NCI-H82 treated with DMSO at 0.1 percent for 48 hours (cell line): ENCODE data around the gene CBFA2T3.

Source experiments
- DNase-seq: peaks from one replicate; lab custom pipeline; 2025; ENCODE audit not compliant: unreplicated experiment; lab: John Stamatoyannopoulos, UW

Gene CBFA2T3

GRCh38 chr16:88865310-88865709 is 111.7 kb downstream of the CBFA2T3 start:
- no peak for DNase-seq

DNA sequence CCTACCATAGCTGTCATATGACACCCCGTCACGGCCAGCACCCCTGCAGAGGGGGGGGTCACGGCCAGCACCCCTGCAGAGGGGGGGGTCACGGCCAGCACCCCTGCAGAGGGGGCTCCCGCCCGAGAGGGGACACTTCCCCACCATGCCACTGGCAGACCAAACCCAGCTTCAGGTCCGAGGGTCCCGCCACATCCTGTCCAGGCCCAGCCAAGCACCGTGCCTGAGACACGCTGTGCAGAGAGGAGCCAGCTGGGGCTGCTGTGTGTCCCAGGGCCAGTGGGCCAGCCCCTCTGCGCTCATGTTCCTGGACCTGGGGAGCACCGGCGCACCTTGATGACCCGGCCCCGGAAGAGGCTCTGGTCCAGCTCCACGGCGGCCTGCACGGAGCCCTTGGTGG is 112.5 kb downstream of the CBFA2T3 start:
- DNase-seq: no peak

GRCh38 chr16:88864099-88864498 is 112.9 kb downstream of the CBFA2T3 start:
- no peak for DNase-seq

DNA sequence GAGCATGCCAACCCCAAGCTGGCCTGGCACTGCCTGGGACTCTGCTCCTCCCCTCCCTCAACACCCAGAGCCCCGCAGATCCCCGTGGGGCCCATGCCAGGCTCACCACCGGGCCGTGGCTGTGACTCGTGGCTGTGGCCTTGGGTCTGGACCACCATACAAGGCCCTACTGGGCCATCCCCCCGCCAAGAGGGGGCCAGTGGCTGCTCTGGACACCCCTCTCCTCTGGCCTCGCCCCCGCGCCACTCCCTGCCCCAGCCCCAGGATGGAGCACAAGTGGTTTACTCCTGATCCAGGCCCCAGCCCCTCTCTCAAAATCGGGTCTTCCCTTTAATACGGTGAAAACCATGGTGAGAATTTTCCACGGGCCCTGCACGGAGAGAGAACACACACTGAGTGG is 113.6 kb downstream of the CBFA2T3 start:
- DNase-seq: no peak

DNA sequence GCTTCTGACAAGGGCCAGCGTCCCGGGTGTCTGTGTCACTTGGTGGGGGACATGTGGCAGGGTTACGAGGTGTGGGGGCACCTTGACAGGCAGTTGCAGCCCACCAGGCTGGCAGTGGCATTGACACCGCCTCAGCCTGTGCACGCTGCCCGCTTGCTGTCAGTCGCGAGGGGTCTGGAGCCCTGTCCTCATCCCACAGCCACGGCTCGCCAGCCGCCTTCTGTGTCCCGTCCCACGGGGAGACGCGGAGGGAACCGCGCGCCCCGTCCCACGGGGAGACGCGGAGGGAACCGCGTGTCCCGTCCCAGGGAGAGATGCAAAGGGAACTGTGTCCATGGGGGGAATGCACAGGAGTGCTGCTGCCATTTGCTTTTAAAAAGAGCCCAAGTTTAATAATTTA is 114.0 kb downstream of the CBFA2T3 start:
- DNase-seq: no peak

GRCh38 chr16:88861359-88861758 is 115.6 kb downstream of the CBFA2T3 start:
- no peak for DNase-seq

GRCh38 chr16:88859381-88860091 is 117.5 kb downstream of the CBFA2T3 start:
- DNase-seq: no peak

DNA sequence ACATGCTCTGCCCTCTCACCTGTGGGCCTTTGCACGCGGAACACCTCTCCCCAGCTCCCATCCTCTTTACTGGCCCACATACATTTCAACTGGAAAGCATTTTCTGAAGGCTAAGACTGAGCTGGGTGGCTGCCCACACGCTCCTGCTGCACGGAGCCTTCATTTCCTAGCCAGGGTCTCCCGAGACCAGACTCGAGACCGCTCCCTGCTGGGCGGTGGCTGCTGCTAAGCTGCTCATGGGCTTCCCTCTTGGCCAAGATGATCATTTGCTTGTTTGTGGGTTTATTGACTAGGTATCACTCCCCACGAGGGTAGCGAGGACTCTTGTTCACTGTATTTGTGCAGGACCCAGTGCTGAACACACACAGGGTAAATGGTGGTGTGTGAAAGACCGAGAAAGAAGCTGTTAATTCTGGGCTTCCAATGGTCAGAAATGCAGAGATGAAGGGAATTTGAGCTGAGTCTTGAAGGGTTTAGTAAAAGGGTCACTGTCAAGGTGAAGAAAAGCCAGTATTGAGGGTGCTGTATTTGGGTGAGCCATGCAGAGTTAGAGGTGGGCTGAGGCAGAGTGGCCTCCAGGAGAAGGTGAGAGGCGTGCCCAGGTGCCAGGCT is 119.2 kb downstream of the CBFA2T3 start:
- DNase-seq: peak; percentile 35

GRCh38 chr16:88856828-88857727 is 119.9 kb downstream of the CBFA2T3 start, which contains the start of the genes GALNS and TRAPPC2L:
Gene GALNS (minus strand): TSS chr16:88856947. CDS start chr16:88856877, 70 bp downstream.
Gene TRAPPC2L (plus strand): TSS chr16:88857127. CDS start chr16:88857151, 24 bp downstream.
- peak; percentile 67 for DNase-seq

DNA sequence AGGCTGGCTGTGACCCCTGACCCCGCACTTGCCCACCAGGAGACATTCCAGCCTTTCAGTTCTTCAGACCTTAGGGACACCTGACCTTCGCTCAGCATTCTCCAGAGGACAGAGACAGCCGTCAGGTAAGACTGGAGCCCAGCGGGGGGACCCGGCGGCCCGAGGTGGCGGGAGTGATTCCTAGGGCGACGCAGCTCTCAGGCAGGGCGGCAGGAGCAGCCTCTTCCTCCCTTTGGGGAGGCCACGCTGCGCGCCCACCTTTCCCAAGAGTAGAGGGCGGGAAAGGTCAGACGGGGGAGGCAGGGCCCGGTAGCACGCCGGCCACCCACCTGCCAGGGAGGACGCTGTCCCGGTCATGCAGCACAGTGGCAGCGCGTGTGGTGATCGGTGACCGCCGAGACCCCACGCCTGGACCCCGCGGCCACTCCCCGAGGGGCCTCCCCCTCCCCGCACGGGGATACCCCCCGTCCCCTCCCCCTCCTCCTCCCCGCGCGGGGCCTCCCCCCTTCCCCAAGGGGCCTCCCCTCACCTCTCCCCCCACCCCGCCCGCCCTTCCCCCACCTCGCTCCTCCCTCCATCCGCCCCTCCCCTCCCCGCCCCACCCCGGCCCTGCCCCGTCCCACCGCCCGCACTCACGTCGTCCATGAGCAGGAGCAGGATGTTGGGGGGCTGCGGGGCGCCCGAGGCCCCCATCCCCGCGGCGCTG is 120.7 kb downstream of the CBFA2T3 start:
- DNase-seq: no peak

GRCh38 chr16:88855736-88856121 is 121.3 kb downstream of the CBFA2T3 start:
- no peak for DNase-seq

GRCh38 chr16:88855176-88855575 is 121.8 kb downstream of the CBFA2T3 start:
- no peak for DNase-seq

- no peak for DNase-seq
Measured at GRCh38 chr16:88854306-88855111, 122.5 kb downstream of the CBFA2T3 start.

GRCh38 chr16:88853325-88853941 is 123.6 kb downstream of the CBFA2T3 start:
- DNase-seq: no peak

DNA sequence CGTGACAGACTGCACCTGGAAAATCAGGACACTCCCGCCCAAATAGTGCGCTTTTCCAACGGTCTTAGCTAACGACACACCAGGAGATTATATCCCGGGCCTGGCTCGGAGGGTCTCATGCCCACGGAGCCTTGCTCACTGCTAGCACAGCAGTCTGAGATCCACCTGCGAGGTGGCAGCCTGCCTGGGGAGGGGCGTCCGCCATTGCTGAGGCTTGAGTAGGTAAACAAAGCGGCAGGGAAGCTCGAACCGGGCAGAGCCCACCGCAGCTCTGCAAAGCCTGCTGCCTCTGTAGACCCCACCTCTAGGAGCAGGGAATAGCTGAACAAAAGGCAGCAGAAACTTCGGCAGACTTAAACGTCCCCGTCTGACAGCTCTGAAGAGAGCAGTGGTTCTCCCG is 125.4 kb downstream of the CBFA2T3 start:
- DNase-seq: no peak

DNA sequence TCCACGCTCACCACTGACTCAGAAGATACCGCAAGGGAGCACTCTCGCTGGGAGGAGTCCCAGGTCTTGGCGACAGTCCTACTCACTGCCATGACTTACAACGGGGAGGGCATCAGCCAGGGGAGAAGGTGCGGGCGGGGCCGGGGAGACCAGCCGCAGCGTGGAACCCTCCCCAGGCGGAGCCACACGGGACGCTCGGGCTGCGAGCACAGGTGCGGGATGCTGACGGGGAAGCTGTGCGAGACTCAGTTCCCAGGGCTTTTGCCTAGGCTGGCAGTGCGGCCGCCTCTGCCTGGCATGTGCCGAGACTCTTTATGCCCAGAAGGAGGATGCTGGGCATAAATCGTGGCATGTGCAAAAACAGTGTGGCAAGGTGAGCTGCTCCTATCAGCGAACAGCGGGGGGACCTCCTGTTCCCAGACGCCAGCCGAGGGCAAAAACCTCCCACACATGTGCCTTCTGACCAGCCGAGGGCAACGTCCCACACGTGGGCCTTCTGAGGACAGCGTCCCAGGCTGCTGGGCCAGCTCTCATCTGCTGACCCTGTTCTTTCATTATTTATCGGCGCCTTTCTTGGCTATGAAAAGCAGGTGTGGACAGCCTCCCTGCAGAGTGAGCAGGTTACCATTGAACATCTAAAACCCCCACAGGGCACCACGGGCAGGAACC is 126.3 kb downstream of the CBFA2T3 start:
- DNase-seq: no peak

- no peak for DNase-seq
Measured at GRCh38 chr16:88848557-88848956, 128.4 kb downstream of the CBFA2T3 start.

- DNase-seq: no peak
Measured at GRCh38 chr16:88847654-88848053, 129.4 kb downstream of the CBFA2T3 start.

GRCh38 chr16:88846088-88846487 is 130.9 kb downstream of the CBFA2T3 start:
- DNase-seq: no peak
